K562 (cell line): ENCODE results near the gene PATL2. TPM values are rescaled to one million over a fixed set of nuclear protein-coding genes. Genes with fewer than 3 reads are reported as not detected.
A peak's percentile ranks its signal among the peaks of the same experiment; 100 is the strongest.
"Not testable (repeated sequence)": the region's sequence is repeated elsewhere in the genome, so short reads cannot be mapped to it uniquely, and the experiment has no call there.

Experiments used
- ATAC-seq: fragments of 200-7000 bp; cut with Tn5 transposase; 3 replicates; pipeline ENCODE4 v1.9.1; 2020; ENCODE audit warnings: moderate library complexity
- BruUV-seq: library from RNA; stranded (reverse); fragments of 400-500 nt; replicated peaks from 2 replicates; lab custom pipeline; 2021; lab: Mats Ljungman, UMichigan
- CTCF ChIA-PET: fragments of 300-600 bp; formaldehyde crosslinking; extraction: SDS; loops from one replicate; lab custom pipeline; 2021; ENCODE audit warnings: low intra/inter-chr PET ratio; lab: Yijun Ruan, JAX
- POLR2A ChIA-PET: fragments of 300-600, 350-650 bp; sonication (Branson Sonifier 250); formaldehyde crosslinking; extraction: SDS; loops from one replicate; lab custom pipeline; 2021; ENCODE audit warnings: antibody characterized with exemption, inconsistent platforms; lab: Yijun Ruan, JAX
- DNase-seq, 4 experiments: peaks; one replicate each; pipeline versions ENCODE4 v3.0.0 to v3.0.0-alpha.2; 2011 to 2018; ENCODE audit warnings: low spot score in 3 of 4, mixed read lengths in 3 of 4; ENCODE audit errors: extremely low read depth in 1 of 4
- FAIRE-seq: peaks from 2 replicates; lab custom pipeline; 2011; peaks lifted over from hg19 to GRCh38; lab: Jason Lieb, UNC
- H2AFZ ChIP-seq: 2 replicates; pipeline ENCODE4 v1.6.0; 2011; ENCODE audit warnings: low read depth, low read length, control low read depth, inconsistent platforms
- H3K27ac ChIP-seq: fragments of 200-600 bp; 3 replicates; pipeline ENCODE4 v1.8.0; 2011; ENCODE audit warnings: low read depth, mild to moderate bottlenecking, control low read depth, inconsistent platforms, low read length, moderate library complexity, mixed read lengths; ENCODE audit errors: extremely low read depth
- H3K27me3 ChIP-seq, 2 experiments: fragments of 300-600 bp in 1 of 2; 2 replicates in 1 of 2; 3 replicates in 1 of 2; pipeline versions ENCODE4 v1.6.0 to v1.8.0; 2011; ENCODE audit warnings: inconsistent platforms in 2 of 2, low read length in 2 of 2, mild to moderate bottlenecking in 1 of 2, mixed read lengths in 1 of 2, moderate library complexity in 1 of 2; ENCODE audit not compliant: control insufficient read depth in 2 of 2, insufficient read depth in 2 of 2
- H3K36me3 ChIP-seq: fragments of 300-600 bp; 3 replicates; pipeline ENCODE4 v1.8.0; 2011; ENCODE audit warnings: mild to moderate bottlenecking, low read length, inconsistent platforms; ENCODE audit not compliant: control insufficient read depth, insufficient read depth
- H3K4me1 ChIP-seq, 2 experiments: fragments of 200-600 bp in 1 of 2; replicated peaks in 1 of 2; 2 replicates in 1 of 2; 3 replicates in 1 of 2; pipeline versions ENCODE4 v1.5.1 to v1.8.0; 2011; ENCODE audit warnings: inconsistent platforms in 2 of 2, low read length in 2 of 2, mild to moderate bottlenecking in 1 of 2, mixed read lengths in 1 of 2, moderate library complexity in 1 of 2; ENCODE audit not compliant: control insufficient read depth in 2 of 2, insufficient read depth in 2 of 2
- H3K4me2 ChIP-seq: 2 replicates; pipeline ENCODE4 v1.6.1; 2011; ENCODE audit warnings: low read length, control low read depth, inconsistent platforms, mixed read lengths; ENCODE audit not compliant: insufficient read depth
- H3K4me3 ChIP-seq: fragments of 200-600 bp; sonication (generic), shearing (Covaris generic); 2 replicates; pipeline ENCODE4 v1.5.1; 2016; ENCODE audit warnings: control low read depth, inconsistent platforms
- H3K79me2 ChIP-seq: fragments of 200-600 bp; 3 replicates; pipeline ENCODE4 v1.8.0; 2011; ENCODE audit warnings: low read length, inconsistent platforms; ENCODE audit not compliant: control insufficient read depth, insufficient read depth
- H3K9ac ChIP-seq, 2 experiments: 2 replicates each; pipeline versions ENCODE4 v1.6.0 to v1.6.1; 2011; ENCODE audit warnings: low read depth in 2 of 2, low read length in 2 of 2, control low read depth in 1 of 2, inconsistent platforms in 1 of 2, mild to moderate bottlenecking in 1 of 2, mixed read lengths in 1 of 2; ENCODE audit not compliant: insufficient read depth in 1 of 2
- H3K9me1 ChIP-seq: one replicate; pipeline ENCODE4 v1.6.0; 2011; ENCODE audit warnings: inconsistent platforms, mild to moderate bottlenecking, low read length, moderate library complexity; ENCODE audit not compliant: control insufficient read depth, insufficient read depth
- H3K9me3 ChIP-seq: replicated peaks from 2 replicates; pipeline ENCODE4 v1.5.1; 2011; ENCODE audit warnings: low read depth, low read length, inconsistent platforms; ENCODE audit not compliant: control insufficient read depth, insufficient read depth
- H4K20me1 ChIP-seq: replicated peaks from 2 replicates; pipeline ENCODE4 v1.6.1; 2011; ENCODE audit warnings: low read length, inconsistent platforms, mixed read lengths; ENCODE audit not compliant: control insufficient read depth, insufficient read depth
- DPF2 ChIP-seq: fragments of 450-650 bp; IDR thresholded peaks from 2 replicates; pipeline ENCODE4 v1.6.1; 2016
- EP300 ChIP-seq: IDR thresholded peaks from 2 replicates; pipeline ENCODE4 v1.6.1; 2012; ENCODE audit warnings: low read length, improper control_type of control experiment
- ETV5 ChIP-seq: sonication (generic); formaldehyde crosslinking; IDR thresholded peaks from 2 replicates; pipeline ENCODE4 v1.4.0; 2020; ENCODE audit warnings: low read depth, mild to moderate bottlenecking, missing genetic modification reagents
- FOXK1 ChIP-seq: sonication (generic); formaldehyde crosslinking; IDR thresholded peaks from 2 replicates; pipeline ENCODE4 v1.8.0; 2022; ENCODE audit warnings: missing genetic modification reagents, mild to moderate bottlenecking, borderline replicate concordance
- FOXK2 ChIP-seq, 2 experiments: fragments of 450-650 bp; IDR thresholded peaks in 1 of 2; conservative IDR thresholded peaks in 1 of 2; 2 replicates each; pipeline ENCODE4 v1.6.1; 2016; ENCODE audit warnings: low read depth in 2 of 2, mild to moderate bottlenecking in 1 of 2
- GATAD2A ChIP-seq: fragments of 450-650 bp; IDR thresholded peaks from 2 replicates; pipeline ENCODE4 v1.6.1; 2017
- NFRKB ChIP-seq: fragments of 450-650 bp; IDR thresholded peaks from 2 replicates; pipeline ENCODE4 v1.6.1; 2016; ENCODE audit warnings: low read depth
- SOX6 ChIP-seq: fragments of 450-650 bp; IDR thresholded peaks from 2 replicates; pipeline ENCODE4 v1.6.1; 2014; ENCODE audit warnings: mild to moderate bottlenecking
- TAF1 ChIP-seq: IDR thresholded peaks from 2 replicates; pipeline ENCODE4 v1.6.1; 2011; ENCODE audit warnings: mild to moderate bottlenecking, low read length, moderate library complexity; ENCODE audit not compliant: insufficient read depth, control insufficient read depth, severe bottlenecking; ENCODE audit errors: extremely low read depth
- ZNF584 ChIP-seq: fragments of 200-800 bp; sonication (Bioruptor generic); IDR thresholded peaks from 2 replicates; pipeline ENCODE4 v1.6.1; 2016; ENCODE audit warnings: low read depth, mild to moderate bottlenecking, missing genetic modification characterization, missing compliant biosample characterization
- WGBS: fragments of 100-300 bp; shearing (Covaris generic); methylation state at CpG from one replicate; pipeline ENCODE4 v1.1.6; 2016; ENCODE audit warnings: low coverage, mixed read lengths; ENCODE audit not compliant: insufficient coverage; ENCODE audit errors: missing lambda C conversion rate; 5-methylcytosine and 5-hydroxymethylcytosine counted together
- in situ Hi-C: fragments of 300-500 bp; cut with MboI; formaldehyde crosslinking; loops from 4 replicates; pipeline ENCODE4 v1.15.0; 2018; ENCODE audit warnings: inconsistent platforms, mixed read lengths
- intact Hi-C: fragments of 100-400 bp; cut with micrococcal nuclease; formaldehyde crosslinking; loops from 2 replicates; pipeline ENCODE4 v1.14.2; 2022
- polyA plus RNA-seq, 8 experiments: library from polyadenylated mRNA; depleted of rRNA in 4 of 8; stranded (reverse) in 5 of 8; unstranded in 3 of 8; fragments of >200 nt; fragmentation: Nextera tagmentation in 2 of 8; fragmentation: Illumina TruSeq in 1 of 8; extraction: Ambion mirVana in 2 of 8; extraction: Trizol in 1 of 8; gene quantifications; 2 replicates each; pipeline versions ENCODE4 v1.2.1 to v1.2.3, GENCODE V29; 2011 to 2014; ENCODE audit warnings: inconsistent platforms in 1 of 8, missing spikeins in 1 of 8
- total RNA-seq, 7 experiments: library from RNA; depleted of rRNA in 6 of 7; stranded (reverse); fragments of >200 nt in 6 of 7; fragmentation: Illumina TruSeq in 2 of 7; extraction: Trizol in 2 of 7; gene quantifications; 2 replicates each; pipeline versions ENCODE4 v1.2.1 to v1.2.3, GENCODE V29; 2011 to 2021; ENCODE audit warnings: low replicate concordance in 1 of 7
- TF ChIP-seq, protein P1 (sequence below): fragments of 450-650 bp; IDR thresholded peaks from 2 replicates; pipeline ENCODE4 v1.6.1; 2017; ENCODE audit warnings: mild to moderate bottlenecking, moderate library complexity
- TF ChIP-seq, protein P2 (sequence below): fragments of 450-650 bp; IDR thresholded peaks from 2 replicates; pipeline ENCODE4 v1.6.1; 2014; ENCODE audit warnings: low read depth, mild to moderate bottlenecking, moderate library complexity, borderline replicate concordance
- TF ChIP-seq, protein P3 (sequence below), 2 experiments: fragments of 450-650 bp; IDR thresholded peaks; 2 replicates each; pipeline ENCODE4 v1.6.1; 2018; ENCODE audit warnings: mild to moderate bottlenecking in 2 of 2, low read depth in 1 of 2; ENCODE audit not compliant: partially characterized antibody in 2 of 2

PATL2 gene
- total and polyA plus RNA-seq, 9 of the 15 experiments (the other 6 are each of a cell fraction or from before 2014, with no cell fraction given), result 0.42 to 1.1 (median 0.86) TPM

DNA sequence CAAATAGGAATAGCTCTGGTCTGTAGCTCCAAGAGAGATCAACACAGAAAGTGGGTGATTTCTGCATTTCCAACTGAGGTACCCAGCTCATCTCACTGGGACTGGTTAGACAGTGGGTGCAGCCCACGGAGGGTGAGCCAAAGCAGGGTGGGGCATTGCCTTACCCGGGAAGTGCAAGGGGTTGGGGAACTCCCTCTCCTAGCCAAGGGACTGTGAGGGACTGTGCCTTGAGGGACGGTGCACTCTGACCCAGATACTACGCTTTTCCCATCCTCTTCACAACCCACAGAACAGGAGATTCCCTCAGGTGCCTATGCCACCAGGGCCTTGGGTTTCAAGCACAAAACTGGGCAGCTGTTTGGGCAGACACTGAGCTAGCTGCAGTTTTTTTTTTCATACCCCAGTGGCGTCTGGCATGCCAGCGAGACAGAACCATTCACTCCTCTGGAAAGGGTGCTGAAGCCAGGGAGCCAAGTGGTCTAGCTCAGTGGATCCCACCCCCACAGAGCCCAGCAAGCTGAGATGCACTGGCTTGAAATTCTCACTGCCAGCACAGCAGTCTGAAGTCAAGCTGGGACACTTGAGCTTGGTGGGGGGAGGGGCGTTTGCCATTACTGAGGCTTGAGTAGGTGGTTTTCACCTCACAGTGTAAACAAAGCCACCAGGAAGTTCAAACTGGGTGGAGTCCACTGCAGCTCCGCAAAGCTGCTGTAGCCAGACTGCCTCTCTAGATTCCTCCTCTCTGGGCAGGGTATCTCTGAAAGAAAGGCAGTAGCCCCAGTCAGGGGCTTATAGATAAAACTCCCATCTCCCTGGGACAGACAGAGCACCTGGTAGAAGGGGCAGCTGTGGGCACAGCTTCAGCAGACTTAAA is 28.1 kb downstream of the PATL2 start:
- FAIRE-seq (peak; percentile 84), ATAC-seq (peak; percentile 87), DNase-seq (peak in 1 of 4 experiments; percentile 91)
- H4K20me1 ChIP-seq, CTCF ChIA-PET, in situ Hi-C loops, H3K27me3 ChIP-seq, BruUV-seq, H3K36me3 ChIP-seq, H3K9me3 ChIP-seq, H3K9me1 ChIP-seq, H3K79me2 ChIP-seq: not testable (repeated sequence)
- intact Hi-C loops, result loop anchor here (1.0 kb wide), 1 partner anchor 27 kb away; no protein-coding TSS in a partner anchor
- peak overlapping the region; percentile 71; the same call in 2 of the 3 replicates for H3K27ac ChIP-seq
- H3K9ac ChIP-seq, result peak overlapping the region; percentile 65 to 75
- POLR2A ChIA-PET, result interaction anchor here (1.0 to 3.7 kb wide), 8 partner anchors 10 to 83 kb away, joined by 3 to 25 read pairs (median 5); partner anchors contain the start of genes B2M, PATL2 and SPG11
- H3K4me1 ChIP-seq, result peaks cover 7 to 20% of the 10 kb centered on the region in 2 experiments; a peak in 4 of 5 replicates
- 21% methylated on average over 8 of the region's 8 CpGs for WGBS
- peak overlapping the region; percentile 13; the same call in 1 of the 2 replicates for H3K4me3 ChIP-seq
- peak overlapping the region; percentile 74 for H3K4me2 ChIP-seq
- peak overlapping the region; percentile 91 for H2AFZ ChIP-seq
- TF ChIP-seq EP300, result peak; percentile 64; the same call in 1 of the 2 replicates
- peak; percentile 79; the same call in 1 of the 2 replicates for TF ChIP-seq GATAD2A
- peak; percentile 97 to 99 for TF ChIP-seq FOXK2 (conservative IDR thresholded peaks at IDR 0.05 in 1 of 2, IDR thresholded peaks at IDR 0.05 in 1 of 2; ENCODE audit: low read depth in 2 of 2)
- TF ChIP-seq SOX6, result peak; percentile 80
- TF ChIP-seq NFRKB, result peak; percentile 83; the same call in 1 of the 2 replicates
- TF ChIP-seq, protein P1, sequence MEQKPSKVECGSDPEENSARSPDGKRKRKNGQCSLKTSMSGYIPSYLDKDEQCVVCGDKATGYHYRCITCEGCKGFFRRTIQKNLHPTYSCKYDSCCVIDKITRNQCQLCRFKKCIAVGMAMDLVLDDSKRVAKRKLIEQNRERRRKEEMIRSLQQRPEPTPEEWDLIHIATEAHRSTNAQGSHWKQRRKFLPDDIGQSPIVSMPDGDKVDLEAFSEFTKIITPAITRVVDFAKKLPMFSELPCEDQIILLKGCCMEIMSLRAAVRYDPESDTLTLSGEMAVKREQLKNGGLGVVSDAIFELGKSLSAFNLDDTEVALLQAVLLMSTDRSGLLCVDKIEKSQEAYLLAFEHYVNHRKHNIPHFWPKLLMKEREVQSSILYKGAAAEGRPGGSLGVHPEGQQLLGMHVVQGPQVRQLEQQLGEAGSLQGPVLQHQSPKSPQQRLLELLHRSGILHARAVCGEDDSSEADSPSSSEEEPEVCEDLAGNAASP, result peak; percentile 70; the same call in 1 of the 2 replicates
- TF ChIP-seq, protein P2, sequence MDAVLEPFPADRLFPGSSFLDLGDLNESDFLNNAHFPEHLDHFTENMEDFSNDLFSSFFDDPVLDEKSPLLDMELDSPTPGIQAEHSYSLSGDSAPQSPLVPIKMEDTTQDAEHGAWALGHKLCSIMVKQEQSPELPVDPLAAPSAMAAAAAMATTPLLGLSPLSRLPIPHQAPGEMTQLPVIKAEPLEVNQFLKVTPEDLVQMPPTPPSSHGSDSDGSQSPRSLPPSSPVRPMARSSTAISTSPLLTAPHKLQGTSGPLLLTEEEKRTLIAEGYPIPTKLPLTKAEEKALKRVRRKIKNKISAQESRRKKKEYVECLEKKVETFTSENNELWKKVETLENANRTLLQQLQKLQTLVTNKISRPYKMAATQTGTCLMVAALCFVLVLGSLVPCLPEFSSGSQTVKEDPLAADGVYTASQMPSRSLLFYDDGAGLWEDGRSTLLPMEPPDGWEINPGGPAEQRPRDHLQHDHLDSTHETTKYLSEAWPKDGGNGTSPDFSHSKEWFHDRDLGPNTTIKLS, result peak; percentile 87
- 0 out of 2 replicates have a peak, but pooled peaks have one; percentile 22 for TF ChIP-seq ZNF584
- peak; percentile 50; the same call in 1 of the 2 replicates for TF ChIP-seq DPF2
- TF ChIP-seq FOXK1 (CRISPR knock-in tag), result 0 out of 2 replicates have a peak, but pooled peaks have one; percentile 73
- TF ChIP-seq ETV5 (CRISPR knock-in tag), result peak; percentile 20; the same call in 1 of the 2 replicates
- peak; percentile 39 for TF ChIP-seq TAF1
- TF ChIP-seq, protein P3, sequence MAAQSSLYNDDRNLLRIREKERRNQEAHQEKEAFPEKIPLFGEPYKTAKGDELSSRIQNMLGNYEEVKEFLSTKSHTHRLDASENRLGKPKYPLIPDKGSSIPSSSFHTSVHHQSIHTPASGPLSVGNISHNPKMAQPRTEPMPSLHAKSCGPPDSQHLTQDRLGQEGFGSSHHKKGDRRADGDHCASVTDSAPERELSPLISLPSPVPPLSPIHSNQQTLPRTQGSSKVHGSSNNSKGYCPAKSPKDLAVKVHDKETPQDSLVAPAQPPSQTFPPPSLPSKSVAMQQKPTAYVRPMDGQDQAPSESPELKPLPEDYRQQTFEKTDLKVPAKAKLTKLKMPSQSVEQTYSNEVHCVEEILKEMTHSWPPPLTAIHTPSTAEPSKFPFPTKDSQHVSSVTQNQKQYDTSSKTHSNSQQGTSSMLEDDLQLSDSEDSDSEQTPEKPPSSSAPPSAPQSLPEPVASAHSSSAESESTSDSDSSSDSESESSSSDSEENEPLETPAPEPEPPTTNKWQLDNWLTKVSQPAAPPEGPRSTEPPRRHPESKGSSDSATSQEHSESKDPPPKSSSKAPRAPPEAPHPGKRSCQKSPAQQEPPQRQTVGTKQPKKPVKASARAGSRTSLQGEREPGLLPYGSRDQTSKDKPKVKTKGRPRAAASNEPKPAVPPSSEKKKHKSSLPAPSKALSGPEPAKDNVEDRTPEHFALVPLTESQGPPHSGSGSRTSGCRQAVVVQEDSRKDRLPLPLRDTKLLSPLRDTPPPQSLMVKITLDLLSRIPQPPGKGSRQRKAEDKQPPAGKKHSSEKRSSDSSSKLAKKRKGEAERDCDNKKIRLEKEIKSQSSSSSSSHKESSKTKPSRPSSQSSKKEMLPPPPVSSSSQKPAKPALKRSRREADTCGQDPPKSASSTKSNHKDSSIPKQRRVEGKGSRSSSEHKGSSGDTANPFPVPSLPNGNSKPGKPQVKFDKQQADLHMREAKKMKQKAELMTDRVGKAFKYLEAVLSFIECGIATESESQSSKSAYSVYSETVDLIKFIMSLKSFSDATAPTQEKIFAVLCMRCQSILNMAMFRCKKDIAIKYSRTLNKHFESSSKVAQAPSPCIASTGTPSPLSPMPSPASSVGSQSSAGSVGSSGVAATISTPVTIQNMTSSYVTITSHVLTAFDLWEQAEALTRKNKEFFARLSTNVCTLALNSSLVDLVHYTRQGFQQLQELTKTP (IDR thresholded peaks at IDR 0.05; ENCODE audit: low read depth in 1 of 2, partially characterized antibody in 2 of 2), result peak in 1 of 2 experiments; percentile 59
